Mucosa of gallbladder (tissue), 1 donor: Measurements from ENCODE around the gene RANBP3. TPM values are rescaled to one million over a fixed set of nuclear protein-coding genes. Genes with fewer than 3 reads are reported as not detected.

Experiments
- DNase-seq: peaks from one replicate; pipeline ENCODE4 v3.0.0-alpha.2; 2020; ENCODE audit warnings: low spot score
- total RNA-seq: library from RNA; stranded (reverse); gene quantifications from one replicate; pipeline ENCODE4 v1.2.1, GENCODE V29; 2021
- donor health status: DM: no; HTN: no; CAD: no.

Gene RANBP3
- total RNA-seq, 1 donor from 2014 or later: 75.5 TPM

- DNase-seq: peak; percentile 46
Measured at GRCh38 chr19:5926641-5927440, 51.1 kb downstream of the RANBP3 start.

DNA sequence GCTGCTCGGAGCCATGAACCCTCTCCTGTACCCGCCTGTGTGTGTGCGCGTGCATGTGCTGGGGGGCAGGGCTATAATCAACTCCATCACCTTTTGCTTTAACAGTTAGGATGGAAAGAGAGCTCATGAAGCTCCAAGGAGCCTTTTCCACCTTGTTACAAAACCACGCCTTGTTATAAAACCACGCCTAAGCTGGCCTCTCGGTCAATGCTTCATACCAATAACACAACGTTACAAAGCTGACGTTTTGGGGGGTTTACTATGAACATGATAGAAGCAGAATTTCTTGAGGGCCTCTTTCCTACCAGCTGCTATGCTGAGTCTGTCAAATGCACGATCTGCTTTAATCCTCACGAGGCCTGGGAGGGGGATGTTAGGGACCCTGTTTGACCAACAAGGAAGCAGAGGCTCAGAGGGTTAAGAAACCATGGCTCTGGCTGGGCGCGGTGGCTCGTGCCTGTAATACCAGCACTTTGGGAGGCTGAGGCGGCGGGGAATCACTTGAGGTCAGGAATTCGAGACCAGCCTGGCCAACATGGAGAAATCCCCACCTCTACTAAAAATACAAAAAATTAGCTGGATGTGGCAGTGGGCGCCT, 52.0 kb downstream of the RANBP3 start:
- DNase-seq: no peak

GRCh38 chr19:5923356-5923755, 54.6 kb downstream of the RANBP3 start:
- DNase-seq: no peak

GRCh38 chr19:5922161-5922545, 55.8 kb downstream of the RANBP3 start:
- no peak for DNase-seq

- DNase-seq: no peak
Measured at GRCh38 chr19:5921516-5922160, 56.3 kb downstream of the RANBP3 start.

GRCh38 chr19:5918463-5919079, 59.4 kb downstream of the RANBP3 start:
- no peak for DNase-seq

- DNase-seq: no peak
Measured at GRCh38 chr19:5917431-5918107, 60.4 kb downstream of the RANBP3 start.

DNA sequence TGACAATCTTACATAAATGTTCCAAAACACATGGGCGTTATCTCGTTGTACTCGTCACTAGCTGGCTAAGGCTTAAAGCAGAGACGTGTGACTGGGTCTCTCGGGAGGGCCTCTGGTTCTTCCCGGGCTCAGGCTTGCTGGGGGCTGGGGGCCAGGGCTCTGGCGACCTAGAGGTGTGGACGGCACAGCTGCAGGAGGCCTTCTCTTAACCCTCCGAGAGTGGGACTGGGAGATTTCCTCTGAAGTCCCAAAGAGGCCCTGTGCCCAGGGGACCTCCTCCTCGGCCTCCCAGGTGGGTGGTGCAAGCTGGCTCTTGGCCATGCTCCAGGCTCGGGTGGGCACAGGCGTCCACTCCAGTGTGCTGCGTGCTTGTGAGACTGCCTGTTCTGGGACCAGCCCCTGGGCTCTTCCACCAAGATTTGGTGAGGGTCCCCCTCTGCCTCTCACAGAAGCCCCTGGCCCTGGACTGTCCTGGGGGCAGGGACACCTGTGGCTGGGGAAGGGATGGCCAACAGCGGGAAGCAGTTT, 61.7 kb downstream of the RANBP3 start:
- no peak for DNase-seq

- DNase-seq: no peak
Measured at GRCh38 chr19:5915782-5916165, 62.2 kb downstream of the RANBP3 start.

GRCh38 chr19:5914946-5915781, 62.8 kb downstream of the RANBP3 start:
- peak; percentile 51 for DNase-seq

DNA sequence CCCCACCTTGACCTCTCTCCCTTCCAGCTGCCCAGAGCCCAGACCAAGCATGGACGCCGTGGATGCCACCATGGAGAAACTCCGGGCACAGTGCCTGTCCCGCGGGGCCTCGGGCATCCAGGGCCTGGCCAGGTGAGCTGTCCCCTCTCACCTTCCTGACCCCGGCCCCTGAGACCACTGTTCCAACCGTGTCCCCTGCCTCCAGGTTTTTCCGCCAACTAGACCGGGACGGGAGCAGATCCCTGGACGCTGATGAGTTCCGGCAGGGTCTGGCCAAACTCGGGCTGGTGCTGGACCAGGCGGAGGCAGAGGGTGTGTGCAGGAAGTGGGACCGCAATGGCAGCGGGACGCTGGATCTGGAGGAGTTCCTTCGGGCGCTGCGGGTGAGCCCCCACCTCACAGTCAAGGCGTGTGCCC, 63.6 kb downstream of the RANBP3 start:
- DNase-seq: no peak

DNA sequence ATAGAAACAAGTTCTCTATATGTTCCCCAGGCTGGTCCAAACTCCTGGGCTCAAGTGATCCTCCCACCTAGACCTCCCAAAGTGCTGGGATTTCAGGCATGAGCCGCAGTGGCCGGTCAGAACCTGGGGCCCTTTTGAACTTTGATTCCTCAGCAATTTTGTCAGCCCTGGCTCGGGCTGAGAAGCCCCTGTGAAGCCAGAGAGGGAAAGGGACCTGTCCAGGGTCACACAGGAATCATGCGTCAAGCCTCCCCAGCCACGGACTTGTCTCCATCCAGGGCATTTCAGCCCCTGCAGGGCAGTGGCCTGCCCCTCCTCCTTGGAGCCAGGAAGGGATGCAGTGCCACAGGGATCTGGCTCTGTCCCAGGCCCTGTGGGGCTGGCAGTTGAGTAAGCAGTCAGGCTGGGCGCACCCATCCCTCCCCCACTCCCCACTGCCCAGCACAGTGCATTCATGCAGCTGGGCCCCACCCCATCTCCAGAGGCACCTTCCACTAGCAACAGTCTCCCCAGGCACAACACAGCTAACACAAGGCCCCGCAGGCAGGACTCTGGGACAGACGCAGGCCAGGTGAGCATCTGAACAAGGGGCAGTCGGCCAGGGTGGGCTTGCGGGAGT, 64.1 kb downstream of the RANBP3 start, which contains the start of gene CAPS:
Gene CAPS, plus strand, starts transcription at position 516 of the 619 bp plus-strand sequence. CDS start 153 bp downstream, outside the sequence.
- peak; percentile 86 for DNase-seq

DNA sequence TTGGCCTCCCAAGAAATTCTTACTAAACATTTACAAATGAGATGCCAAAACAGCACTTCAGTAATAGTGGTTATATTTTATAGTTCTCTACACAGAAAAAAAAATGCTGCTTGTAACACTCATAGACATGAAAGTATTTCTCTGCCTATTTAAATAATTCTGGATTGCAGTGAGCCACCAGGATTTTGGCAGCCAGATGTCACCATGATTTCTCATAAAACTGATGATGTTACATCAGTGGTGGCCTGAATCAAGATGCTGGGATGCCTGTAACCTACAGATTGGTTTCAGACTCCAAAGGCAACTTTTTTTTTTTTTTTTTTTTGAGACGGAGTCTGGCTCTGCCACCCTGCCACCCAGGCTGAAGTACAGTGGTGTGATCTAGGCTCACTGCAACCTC, 66.6 kb downstream of the RANBP3 start:
- DNase-seq: no peak

DNA sequence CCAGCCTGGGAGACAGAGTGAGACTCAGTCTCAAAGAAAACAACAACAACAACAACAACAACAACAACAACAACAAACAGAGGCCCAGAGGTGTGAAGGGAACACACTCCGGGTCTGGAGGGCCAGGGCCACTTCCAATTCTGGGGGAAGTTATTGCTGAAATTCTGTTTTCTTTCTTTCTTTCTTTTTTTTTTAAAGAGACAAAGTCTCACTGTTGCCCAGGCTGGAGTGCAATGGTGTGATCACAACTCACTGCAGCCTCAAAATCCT, 67.4 kb downstream of the RANBP3 start:
- no peak for DNase-seq

DNA sequence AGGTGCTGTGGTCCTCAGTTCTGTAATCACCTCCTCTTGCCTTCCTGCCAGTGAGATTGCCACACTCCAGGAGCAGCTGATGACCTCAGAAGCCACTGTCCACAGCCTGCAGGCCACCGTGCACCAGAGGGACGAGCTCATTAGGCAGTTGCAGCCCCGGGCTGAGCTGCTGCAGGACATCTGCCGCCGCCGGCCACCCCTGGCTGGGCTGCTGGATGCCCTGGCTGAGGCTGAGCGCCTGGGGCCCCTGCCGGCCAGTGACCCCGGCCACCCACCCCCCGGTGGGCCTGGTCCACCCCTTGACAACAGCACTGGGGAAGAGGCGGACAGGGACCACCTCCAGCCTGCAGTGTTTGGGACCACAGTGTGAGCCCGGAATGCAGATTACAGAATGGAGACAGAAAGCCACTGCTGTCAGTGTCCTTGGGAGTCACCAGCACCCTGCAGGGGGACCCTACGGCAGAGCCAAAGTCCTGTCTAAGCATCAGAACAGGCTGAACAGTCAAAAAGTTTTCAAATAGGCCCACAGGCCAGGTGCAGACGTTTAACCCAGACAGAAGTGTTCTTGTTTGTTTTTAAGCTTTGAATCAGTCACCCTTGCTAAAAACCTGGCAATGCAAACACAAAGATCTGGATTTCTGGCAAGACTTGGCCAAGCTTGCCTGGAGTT, 69.0 kb downstream of the RANBP3 start:
- no peak for DNase-seq

DNA sequence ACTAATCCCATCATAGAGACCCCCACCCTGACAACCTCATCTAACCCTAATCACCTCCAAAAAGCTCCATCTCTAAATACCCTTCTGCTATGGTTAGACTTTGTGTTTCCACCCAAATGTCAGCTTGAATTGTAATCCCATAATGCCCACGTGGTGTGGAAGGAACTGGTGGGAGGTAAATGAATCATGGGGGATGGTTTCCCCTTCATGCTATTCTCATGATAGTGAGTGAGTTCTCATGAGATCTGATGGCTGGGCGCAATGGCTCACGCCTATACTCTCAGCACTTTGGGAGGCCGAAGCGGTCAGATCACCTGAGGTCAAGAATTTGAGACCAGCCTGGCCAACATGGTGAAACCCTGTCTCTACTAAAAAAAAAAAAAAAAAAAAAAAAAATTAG, 70.7 kb downstream of the RANBP3 start:
- DNase-seq: no peak

DNA sequence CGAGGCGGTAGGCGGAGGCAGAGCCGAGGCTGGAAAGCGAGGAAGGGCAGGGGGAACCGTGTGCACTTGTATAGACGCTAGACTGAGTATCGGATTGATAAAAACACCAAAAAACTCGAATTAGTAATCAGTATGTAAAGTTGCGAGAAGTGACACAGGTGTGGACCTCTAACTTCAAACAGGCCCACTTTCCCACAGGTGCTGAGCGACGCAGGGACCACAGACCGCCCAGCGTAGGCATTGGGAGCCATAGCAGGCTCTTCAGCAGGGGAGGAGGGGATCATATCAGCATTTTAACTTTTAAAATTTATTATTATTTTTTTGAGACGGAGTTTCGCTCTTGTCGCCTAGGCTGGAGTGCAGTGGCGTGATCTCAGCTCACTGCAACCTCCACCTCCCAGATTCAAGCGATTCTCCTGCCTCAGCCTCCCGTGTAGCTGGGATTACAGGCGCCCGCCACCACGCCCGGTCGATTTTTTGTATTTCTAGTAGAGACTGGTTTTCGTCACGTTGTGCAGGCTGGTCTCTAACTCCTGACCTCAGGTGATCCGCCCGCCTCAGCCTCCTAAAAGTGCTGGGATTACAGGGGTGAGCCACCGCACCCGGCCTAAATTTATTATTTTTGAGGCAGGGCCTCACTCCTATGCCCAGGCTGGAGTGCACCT, 72.7 kb downstream of the RANBP3 start:
- DNase-seq: no peak

DNA sequence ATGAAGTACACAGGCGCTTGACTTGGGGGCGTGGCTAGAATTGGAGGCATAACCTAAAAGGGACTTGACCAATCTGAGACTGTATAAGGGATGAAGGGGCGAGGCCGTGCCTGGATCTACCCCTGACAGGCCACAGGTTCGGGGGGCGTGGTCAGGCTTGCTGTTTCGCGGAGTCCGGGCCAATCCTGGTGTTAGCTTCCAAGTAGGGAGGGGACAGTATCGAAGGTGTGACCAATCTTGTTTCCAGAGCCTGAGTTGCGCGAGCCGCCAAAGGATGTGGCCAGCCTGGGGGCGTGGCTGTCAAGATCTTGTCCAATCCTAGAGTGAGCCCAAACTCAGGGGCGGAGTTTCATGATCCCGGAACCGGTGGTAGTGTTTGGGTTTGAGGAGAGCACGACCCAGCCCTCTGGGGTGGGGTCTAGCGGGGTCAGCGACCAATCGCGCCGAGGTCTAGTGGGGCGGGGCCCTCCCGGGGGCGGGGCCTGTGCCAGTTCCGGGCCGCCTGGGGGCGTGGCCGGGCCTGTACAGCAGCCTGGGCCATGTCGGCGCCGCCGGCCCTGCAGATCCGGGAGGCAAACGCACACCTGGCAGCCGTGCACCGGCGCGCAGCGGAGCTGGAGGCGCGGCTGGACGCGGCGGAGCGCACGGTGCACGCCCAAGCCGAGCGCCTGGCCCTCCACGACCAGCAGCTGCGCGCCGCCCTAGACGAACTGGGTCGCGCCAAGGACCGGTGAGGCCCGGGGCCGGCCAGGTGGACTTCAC, 73.4 kb downstream of the RANBP3 start, which contains the start of gene VMAC:
Gene VMAC, plus strand, starts transcription at position 521 of the 762 bp plus-strand sequence. Its CDS starts 19 bp downstream, at position 540.
- DNase-seq: peak; percentile 100
